ENCODE data around the gene LACTBL1.

LACTBL1 gene

DNA sequence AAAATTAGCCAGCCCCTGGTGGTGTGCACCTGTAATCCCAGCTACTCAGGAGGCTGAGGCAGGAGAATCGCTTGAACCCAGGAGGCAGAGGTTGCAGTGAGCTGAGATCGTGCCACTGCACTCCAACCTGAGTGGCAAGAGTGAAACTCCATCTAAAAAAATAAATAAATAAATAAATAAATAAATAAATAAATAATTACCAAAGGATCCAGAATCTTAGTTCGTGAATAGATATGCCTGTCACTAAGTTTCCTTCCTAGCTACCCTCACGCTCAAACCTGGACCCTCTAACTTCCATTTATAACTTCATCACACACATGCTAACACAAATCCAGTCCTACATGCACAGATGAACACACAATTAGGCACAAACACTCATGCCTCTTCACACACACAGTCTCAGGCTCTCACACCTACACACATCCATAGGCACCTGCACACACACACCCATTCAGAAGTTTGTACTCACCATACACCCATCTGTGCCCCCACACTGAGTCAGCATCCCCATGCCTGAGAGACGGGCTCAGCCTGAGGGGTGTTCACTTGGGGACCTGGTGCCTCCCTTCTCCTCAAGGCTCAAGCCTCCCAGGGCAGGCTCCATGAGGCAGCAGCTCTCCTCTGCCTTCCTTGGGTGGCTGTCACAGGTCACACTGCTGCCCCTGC, 61.5 kb downstream of the LACTBL1 start:
- Histone ChIP-seq H3K18ac (ENCODE audit: low read depth in 1 of 2, low read length in 2 of 2) (no peak overlapping the region), H2AK5ac (ENCODE audit: low read length, severe bottlenecking) (no peak overlapping the region), H3K79me1 (replicated peaks; ENCODE audit: low read length, poor library complexity, severe bottlenecking) (no peaks in the 10 kb centered on the region), H3K4me2 (ENCODE audit: low read length, poor library complexity, severe bottlenecking) (no peak overlapping the region), H2BK120ac (ENCODE audit: low read depth, low read length) (no peak overlapping the region), H2AFZ (ENCODE audit: low read depth, low read length) (no peak overlapping the region), H3K4ac (ENCODE audit: low read depth in 1 of 2, low read length in 2 of 2) (no peak overlapping the region), H3K4me3 (ENCODE audit: insufficient read depth in 1 of 2, low read depth in 1 of 2, low read length in 2 of 2) (no peak overlapping the region), H3K9me3 (ENCODE audit: control insufficient read depth, low read length) (no peaks in the 10 kb centered on the region), H2BK15ac (ENCODE audit: low read depth, poor library complexity, severe bottlenecking) (no peak overlapping the region), H4K8ac (ENCODE audit: low read length) (no peak overlapping the region), H3K27me3 (ENCODE audit: control insufficient read depth in 1 of 2, insufficient read depth in 1 of 2, low read length in 2 of 2) (peaks cover 0 to 41% of the 10 kb centered on the region in 2 experiments), H3K36me3 (ENCODE audit: control insufficient read depth in 1 of 2, insufficient read depth in 2 of 2, low read depth in 1 of 2, low read length in 2 of 2) (peaks cover 0 to 96% of the 10 kb centered on the region in 2 experiments), H3K27ac (ENCODE audit: low read length, poor library complexity, severe bottlenecking) (no peak overlapping the region), H3K14ac (ENCODE audit: low read length in 2 of 2) (no peak overlapping the region), H3K9ac (ENCODE audit: low read length) (no peak overlapping the region), H3K4me1 (ENCODE audit: control insufficient read depth, insufficient read depth, low read depth, low read length) (peaks cover 2% of the 10 kb centered on the region), H3K23ac (ENCODE audit: low read length in 2 of 2) (no peak overlapping the region), H4K91ac (ENCODE audit: low read length) (no peak overlapping the region), H2BK12ac (ENCODE audit: low read length in 2 of 2) (no peak overlapping the region), H2BK5ac (ENCODE audit: low read depth, low read length, poor library complexity, severe bottlenecking) (no peak overlapping the region)
- WGBS = 96% methylated on average over 3 of the region's 5 CpGs
- no peak for DNase-seq

- Histone ChIP-seq H3K27ac (ENCODE audit: low read length, poor library complexity, severe bottlenecking) (no peak overlapping the region), H3K4me1 (ENCODE audit: control insufficient read depth, insufficient read depth, low read depth, low read length) (no peaks in the 10 kb centered on the region), H2BK15ac (ENCODE audit: low read depth, poor library complexity, severe bottlenecking) (no peak overlapping the region), H2AK5ac (ENCODE audit: low read length, severe bottlenecking) (no peak overlapping the region), H2BK5ac (ENCODE audit: low read depth, low read length, poor library complexity, severe bottlenecking) (no peak overlapping the region), H3K79me1 (replicated peaks; ENCODE audit: low read length, poor library complexity, severe bottlenecking) (no peaks in the 10 kb centered on the region), H4K8ac (ENCODE audit: low read length) (no peak overlapping the region), H3K27me3 (ENCODE audit: control insufficient read depth in 1 of 2, insufficient read depth in 1 of 2, low read length in 2 of 2) (peaks cover 0 to 33% of the 10 kb centered on the region in 2 experiments), H3K4ac (ENCODE audit: low read depth in 1 of 2, low read length in 2 of 2) (no peak overlapping the region), H3K14ac (ENCODE audit: low read length in 2 of 2) (no peak overlapping the region), H3K23ac (ENCODE audit: low read length in 2 of 2) (no peak overlapping the region), H2AFZ (ENCODE audit: low read depth, low read length) (no peak overlapping the region), H4K91ac (ENCODE audit: low read length) (no peak overlapping the region), H3K36me3 (ENCODE audit: control insufficient read depth in 1 of 2, insufficient read depth in 2 of 2, low read depth in 1 of 2, low read length in 2 of 2) (peaks cover 0 to 95% of the 10 kb centered on the region in 2 experiments), H3K18ac (ENCODE audit: low read depth in 1 of 2, low read length in 2 of 2) (no peak overlapping the region), H3K4me3 (ENCODE audit: insufficient read depth in 1 of 2, low read depth in 1 of 2, low read length in 2 of 2) (no peak overlapping the region), H3K9ac (ENCODE audit: low read length) (no peak overlapping the region), H2BK120ac (ENCODE audit: low read depth, low read length) (no peak overlapping the region), H2BK12ac (ENCODE audit: low read length in 2 of 2) (no peak overlapping the region), H3K9me3 (ENCODE audit: control insufficient read depth, low read length) (no peaks in the 10 kb centered on the region), H3K4me2 (ENCODE audit: low read length, poor library complexity, severe bottlenecking) (no peak overlapping the region)
- no peak for DNase-seq
- 95% methylated on average over 10 of the region's 13 CpGs for WGBS
Observed at GRCh38 chr1:22910286-22910685, 62.4 kb downstream of the LACTBL1 start.

DNA sequence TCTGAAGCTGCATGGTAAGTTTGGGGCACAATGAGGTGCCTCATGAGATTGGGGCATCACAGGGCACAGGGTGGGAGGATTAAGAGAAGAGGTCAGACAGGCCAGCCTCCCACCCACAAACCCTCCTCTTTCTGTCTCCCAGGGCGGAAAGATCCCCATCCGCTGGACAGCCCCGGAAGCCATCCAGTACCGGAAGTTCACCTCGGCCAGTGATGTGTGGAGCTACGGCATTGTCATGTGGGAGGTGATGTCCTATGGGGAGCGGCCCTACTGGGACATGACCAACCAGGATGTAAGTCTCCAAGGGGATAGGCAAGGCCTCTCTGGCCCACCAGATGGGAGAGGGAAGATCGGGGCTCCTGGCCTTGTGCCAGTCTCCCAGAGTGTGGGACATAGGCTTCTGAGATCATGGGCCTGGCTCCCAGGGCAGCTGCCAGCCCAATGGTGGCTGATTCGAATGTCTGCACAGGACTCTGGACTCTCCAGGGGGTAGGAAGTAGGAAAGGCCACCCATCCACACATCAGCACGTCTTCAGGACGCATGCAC, 63.7 kb downstream of the LACTBL1 start:
- Histone ChIP-seq H3K23ac (ENCODE audit: low read length in 2 of 2) (no peak overlapping the region), H3K27me3 (ENCODE audit: control insufficient read depth in 1 of 2, insufficient read depth in 1 of 2, low read length in 2 of 2) (peaks cover 0 to 22% of the 10 kb centered on the region in 2 experiments)
- WGBS = 92% methylated on average over 11 of the region's 11 CpGs

DNA sequence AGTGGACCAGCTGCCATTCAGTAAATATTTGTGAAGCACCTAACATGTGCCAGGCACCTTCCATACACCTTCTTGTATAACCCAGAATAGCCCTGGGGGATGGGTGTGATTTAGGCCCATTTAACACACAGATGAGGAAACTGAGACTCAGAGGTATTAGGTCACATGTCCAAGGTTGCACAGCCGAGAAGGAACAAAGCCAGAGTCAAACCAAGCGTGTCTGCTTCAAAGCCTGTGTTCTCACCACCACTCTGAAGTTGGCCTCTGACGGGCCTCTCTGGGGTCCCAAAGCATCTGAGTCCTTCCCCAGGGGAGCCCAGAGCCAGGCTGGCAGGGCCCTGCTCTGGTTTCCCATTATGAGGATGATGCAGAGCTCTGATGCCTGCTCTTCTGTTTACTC, 65.1 kb downstream of the LACTBL1 start:
- no peaks in the 10 kb centered on the region for H3K9me3 ChIP-seq (ENCODE audit: control insufficient read depth, low read length)
- no peak for DNase-seq
- H2BK5ac ChIP-seq (ENCODE audit: low read depth, low read length, poor library complexity, severe bottlenecking) = no peak overlapping the region
- H3K4me1 ChIP-seq (ENCODE audit: control insufficient read depth, insufficient read depth, low read depth, low read length) = peaks cover 4% of the 10 kb centered on the region
- 92% methylated on average over 3 of the region's 3 CpGs for WGBS
- peaks cover 0 to 76% of the 10 kb centered on the region in 2 experiments for H3K36me3 ChIP-seq (ENCODE audit: control insufficient read depth in 1 of 2, insufficient read depth in 2 of 2, low read depth in 1 of 2, low read length in 2 of 2)
- no peak overlapping the region for H3K4me2 ChIP-seq (ENCODE audit: low read length, poor library complexity, severe bottlenecking)
- no peak overlapping the region for H4K8ac ChIP-seq (ENCODE audit: low read length)
- H3K9ac ChIP-seq (ENCODE audit: low read length) = no peak overlapping the region
- H3K4ac ChIP-seq (ENCODE audit: low read depth in 1 of 2, low read length in 2 of 2) = no peak overlapping the region
- H3K14ac ChIP-seq (ENCODE audit: low read length in 2 of 2) = no peak overlapping the region
- H3K4me3 ChIP-seq (ENCODE audit: insufficient read depth in 1 of 2, low read depth in 1 of 2, low read length in 2 of 2) = no peak overlapping the region
- no peak overlapping the region for H3K18ac ChIP-seq (ENCODE audit: low read depth in 1 of 2, low read length in 2 of 2)
- no peak overlapping the region for H3K27ac ChIP-seq (ENCODE audit: low read length, poor library complexity, severe bottlenecking)
- H2BK12ac ChIP-seq (ENCODE audit: low read length in 2 of 2) = no peak overlapping the region
- no peak overlapping the region for H2AFZ ChIP-seq (ENCODE audit: low read depth, low read length)
- H2BK120ac ChIP-seq (ENCODE audit: low read depth, low read length) = no peak overlapping the region
- no peaks in the 10 kb centered on the region for H3K79me1 ChIP-seq (replicated peaks; ENCODE audit: low read length, poor library complexity, severe bottlenecking)
- no peak overlapping the region for H2AK5ac ChIP-seq (ENCODE audit: low read length, severe bottlenecking)
- no peak overlapping the region for H4K91ac ChIP-seq (ENCODE audit: low read length)
- H3K23ac ChIP-seq (ENCODE audit: low read length in 2 of 2) = no peak overlapping the region
- H2BK15ac ChIP-seq (ENCODE audit: low read depth, poor library complexity, severe bottlenecking) = no peak overlapping the region
- peaks cover 0 to 17% of the 10 kb centered on the region in 2 experiments for H3K27me3 ChIP-seq (ENCODE audit: control insufficient read depth in 1 of 2, insufficient read depth in 1 of 2, low read length in 2 of 2)

More for the DNA sequence above, 63.7 kb downstream of the LACTBL1 start:
- H3K14ac ChIP-seq (ENCODE audit: low read length in 2 of 2) = no peak overlapping the region
- no peak overlapping the region for H3K27ac ChIP-seq (ENCODE audit: low read length, poor library complexity, severe bottlenecking)
- H3K18ac ChIP-seq (ENCODE audit: low read depth in 1 of 2, low read length in 2 of 2) = no peak overlapping the region
- no peak overlapping the region for H2AFZ ChIP-seq (ENCODE audit: low read depth, low read length)
- no peak overlapping the region for H4K91ac ChIP-seq (ENCODE audit: low read length)
- H3K4me3 ChIP-seq (ENCODE audit: insufficient read depth in 1 of 2, low read depth in 1 of 2, low read length in 2 of 2) = no peak overlapping the region
- no peak overlapping the region for H2BK12ac ChIP-seq (ENCODE audit: low read length in 2 of 2)
- no peak overlapping the region for H4K8ac ChIP-seq (ENCODE audit: low read length)
- H3K4me1 ChIP-seq (ENCODE audit: control insufficient read depth, insufficient read depth, low read depth, low read length) = no peaks in the 10 kb centered on the region
- H2AK5ac ChIP-seq (ENCODE audit: low read length, severe bottlenecking) = no peak overlapping the region
- H3K79me1 ChIP-seq (replicated peaks; ENCODE audit: low read length, poor library complexity, severe bottlenecking) = no peaks in the 10 kb centered on the region
- H3K4ac ChIP-seq (ENCODE audit: low read depth in 1 of 2, low read length in 2 of 2) = no peak overlapping the region
- peaks cover 0 to 85% of the 10 kb centered on the region in 2 experiments for H3K36me3 ChIP-seq (ENCODE audit: control insufficient read depth in 1 of 2, insufficient read depth in 2 of 2, low read depth in 1 of 2, low read length in 2 of 2)
- no peak overlapping the region for H2BK5ac ChIP-seq (ENCODE audit: low read depth, low read length, poor library complexity, severe bottlenecking)
- H3K4me2 ChIP-seq (ENCODE audit: low read length, poor library complexity, severe bottlenecking) = no peak overlapping the region
- H2BK15ac ChIP-seq (ENCODE audit: low read depth, poor library complexity, severe bottlenecking) = no peak overlapping the region
- DNase-seq = no peak
- H3K9ac ChIP-seq (ENCODE audit: low read length) = no peak overlapping the region
- H3K9me3 ChIP-seq (ENCODE audit: control insufficient read depth, low read length) = no peaks in the 10 kb centered on the region
- H2BK120ac ChIP-seq (ENCODE audit: low read depth, low read length) = no peak overlapping the region

Data from mesenchymal stem cell (in vitro differentiated cells and primary cell).